Measurements from ENCODE around the gene DAB1.

- no peak for TF ChIP-seq CTCF (IDR thresholded peaks at IDR 0.05; ENCODE audit: low read depth, low read length, poor library complexity, severe bottlenecking)
- TF ChIP-seq EZH2phosphoT487 (IDR thresholded peaks at IDR 0.05; ENCODE audit: borderline replicate concordance, low read length) = no peak
Measured at GRCh38 chr1:57063406-57064125, 360.3 kb downstream of the DAB1 start.

Data from DOHH2 (cell line).